Placental pericyte (primary cell): ENCODE measurements around the gene FNDC4. TPM values are rescaled to one million over a fixed set of nuclear protein-coding genes. Genes with fewer than 3 reads are reported as not detected.

ENCODE experiments used
- small RNA-seq: library from RNA; depleted of rRNA; stranded (forward); fragments of <200 nt; gene quantifications from one replicate; pipeline ENCODE3, GENCODE V24; 2012; ENCODE audit warnings: low replicate concordance
- total RNA-seq: library from RNA; depleted of rRNA; stranded (reverse); fragments of >200 nt; gene quantifications from 2 replicates; pipeline ENCODE4 v1.2.3, GENCODE V29; 2012

FNDC4 gene
- 2.2 and 14.0 TPM in 2 replicates for total RNA-seq

GRCh38 chr2:27494944-27495554, at the start of gene FNDC4:
TSS of gene FNDC4 (minus strand) at chr2:27495200. CDS start at chr2:27494679, 521 bp downstream.

GRCh38 chr2:27496357-27497287, 1.6 kb upstream of the FNDC4 start, which contains the start of gene GCKR:
TSS of gene GCKR (plus strand) at chr2:27496839. CDS start at chr2:27496905, 66 bp downstream.

GRCh38 chr2:27489498-27490397, 5.3 kb downstream of the FNDC4 start, which contains the start of gene IFT172:
TSS of gene IFT172 (minus strand) at chr2:27489743. CDS start at chr2:27489653, 90 bp downstream.

GRCh38 chr2:27441958-27442919, 52.8 kb downstream of the FNDC4 start, which contains the start of gene KRTCAP3:
TSS of gene KRTCAP3 (plus strand) at chr2:27442381. CDS start at chr2:27442413, 32 bp downstream.

Small RNAs within 50 kb of the gene (small RNA-seq; reads per million reads assigned to genes)
- gene RNU6-986P: not detected

Other genes with a start within 250 kb of the FNDC4 start
- gene SLC30A3, start 232.2 kb downstream of the FNDC4 start, total RNA-seq: 0.14 TPM in 1 of 2 replicates, not detected in the other
- not detected in 2 replicates for gene DNAJC5G, start 219.8 kb downstream of the FNDC4 start, total RNA-seq
- not detected in 2 replicates for gene TRIM54, start 212.8 kb downstream of the FNDC4 start, total RNA-seq
- gene UCN, start 186.8 kb downstream of the FNDC4 start, total RNA-seq: 0.86 and 1.1 TPM in 2 replicates
- gene MPV17, start 172.1 kb downstream of the FNDC4 start, total RNA-seq: 64.8 and 67.7 TPM in 2 replicates
- gene GTF3C2, start 138.4 kb downstream of the FNDC4 start, total RNA-seq: 31.7 and 63.6 TPM in 2 replicates
- gene EIF2B4, start 124.9 kb downstream of the FNDC4 start, total RNA-seq: 29.1 and 37.9 TPM in 2 replicates
- gene SNX17, start 124.6 kb downstream of the FNDC4 start, total RNA-seq: 141 and 166 TPM in 2 replicates
- gene ZNF513, start 114.5 kb downstream of the FNDC4 start, total RNA-seq: 11.5 and 12.3 TPM in 2 replicates
- 98.0 and 99.6 TPM in 2 replicates for gene PPM1G, start 85.6 kb downstream of the FNDC4 start, total RNA-seq
- 136 and 159 TPM in 2 replicates for gene NRBP1, start 66.6 kb downstream of the FNDC4 start, total RNA-seq
- gene KRTCAP3, start 52.8 kb downstream of the FNDC4 start, total RNA-seq: not detected in 2 replicates
- 14.2 and 18.5 TPM in 2 replicates for gene IFT172, start 5.5 kb downstream of the FNDC4 start, total RNA-seq
- 0.43 TPM in 1 of 2 replicates, not detected in the other for gene GCKR, start 1.6 kb upstream of the FNDC4 start, total RNA-seq
- gene ZNF512, start 87.8 kb upstream of the FNDC4 start, total RNA-seq: 23.2 and 27.8 TPM in 2 replicates
- gene CCDC121, start 133.8 kb upstream of the FNDC4 start, total RNA-seq: 0.88 and 1.1 TPM in 2 replicates
- gene GPN1, start 133.8 kb upstream of the FNDC4 start, total RNA-seq: 30.4 and 53.0 TPM in 2 replicates
- 32.5 and 40.0 TPM in 2 replicates for gene SUPT7L, start 168.4 kb upstream of the FNDC4 start, total RNA-seq
- 27.4 and 34.8 TPM in 2 replicates for gene SLC4A1AP, start 168.7 kb upstream of the FNDC4 start, total RNA-seq